C4-2B (cell line): ENCODE measurements around the gene RNF13.

Experiments used
- CTCF ChIP-seq: fragments of 450-650 bp; conservative IDR thresholded peaks from 2 replicates; pipeline ENCODE4 v1.5.1; 2017; ENCODE audit warnings: mild to moderate bottlenecking
- ZFX ChIP-seq: fragments of 450-650 bp; IDR thresholded peaks from 2 replicates; pipeline ENCODE4 v1.6.1; 2017

- no peak for TF ChIP-seq CTCF
- no peak for TF ChIP-seq ZFX
Measured at GRCh38 chr3:149900322-149900721, 87.3 kb downstream of the RNF13 start.
